ENCODE data around the gene EPAS1. TPM values are rescaled to one million over a fixed set of nuclear protein-coding genes. Genes with fewer than 3 reads are reported as not detected.

Gene EPAS1
- total and polyA plus RNA-seq, 4 donors: 26.2 to 193 (median 61.1) TPM

- no peak for DNase-seq (ENCODE audit: low spot score)
- WGBS: 25% methylated on average over 2 of the region's 2 CpGs
- H3K4me3 ChIP-seq (ENCODE audit: low read depth in 1 of 3, low read length in 3 of 3): no peak overlapping the region
- H3K27me3 ChIP-seq (ENCODE audit: control insufficient read depth in 4 of 4, insufficient read depth in 4 of 4, low read length in 3 of 4): no peaks in the 10 kb centered on the region
- peak overlapping the region; percentile 21 to 62 for H3K9ac ChIP-seq (ENCODE audit: low read depth in 1 of 2, low read length in 2 of 2)
- peaks cover 40 to 92% (median 67%) of the 10 kb centered on the region in 4 donors for H3K4me1 ChIP-seq (ENCODE audit: control insufficient read depth in 4 of 4, insufficient read depth in 4 of 4, low read length in 3 of 4)
- H3K9me3 ChIP-seq (ENCODE audit: control insufficient read depth in 4 of 4, low read length in 3 of 4): no peaks in the 10 kb centered on the region
- peak in 1 of 2 donors; percentile 16 for TF ChIP-seq RAD21 (IDR thresholded peaks at IDR 0.05)
- TF ChIP-seq JUND (IDR thresholded peaks at IDR 0.05): no peak
- TF ChIP-seq YY1 (IDR thresholded peaks at IDR 0.05): no peak
- TF ChIP-seq MAX (IDR thresholded peaks at IDR 0.05): no peak
- no peak for TF ChIP-seq TAF1 (conservative IDR thresholded peaks at IDR 0.05)
- TF ChIP-seq RXRA (IDR thresholded peaks at IDR 0.05): no peak
- no peak for TF ChIP-seq REST (IDR thresholded peaks at IDR 0.05)
- H3K27ac ChIP-seq (ENCODE audit: low read depth in 1 of 2, low read length in 2 of 2): peak overlapping the region; percentile 88 to 95
- H3K36me3 ChIP-seq (ENCODE audit: control insufficient read depth in 4 of 4, insufficient read depth in 3 of 4, low read depth in 1 of 4, low read length in 3 of 4): peaks cover 0 to 3% (median 0%) of the 10 kb centered on the region in 4 donors
Measured at GRCh38 chr2:46308081-46308480, 10.9 kb downstream of the EPAS1 start.

GRCh38 chr2:46308629-46309028 lies 11.4 kb downstream of the EPAS1 start:
- Histone ChIP-seq H3K36me3 (ENCODE audit: control insufficient read depth in 4 of 4, insufficient read depth in 3 of 4, low read depth in 1 of 4, low read length in 3 of 4) (peaks cover 0 to 3% (median 0%) of the 10 kb centered on the region in 4 donors), H3K27ac (ENCODE audit: low read depth in 1 of 2, low read length in 2 of 2) (peak overlapping the region; percentile 88 to 95), H3K4me1 (ENCODE audit: control insufficient read depth in 4 of 4, insufficient read depth in 4 of 4, low read length in 3 of 4) (peaks cover 41 to 90% (median 66%) of the 10 kb centered on the region in 4 donors), H3K4me3 (ENCODE audit: low read depth in 1 of 3, low read length in 3 of 3) (no peak overlapping the region), H3K9ac (ENCODE audit: low read depth in 1 of 2, low read length in 2 of 2) (no peak overlapping the region), H3K9me3 (ENCODE audit: control insufficient read depth in 4 of 4, low read length in 3 of 4) (no peaks in the 10 kb centered on the region), H3K27me3 (ENCODE audit: control insufficient read depth in 4 of 4, insufficient read depth in 4 of 4, low read length in 3 of 4) (no peaks in the 10 kb centered on the region)
- DNase-seq (ENCODE audit: low spot score): no peak
- 36% methylated on average over 3 of the region's 3 CpGs for WGBS
- peak in 1 of 2 donors; percentile 58 for TF ChIP-seq RXRA (IDR thresholded peaks at IDR 0.05)
- TF ChIP-seq MAX (IDR thresholded peaks at IDR 0.05): peak; percentile 30
- no peak for TF ChIP-seq CTCF (IDR thresholded peaks at IDR 0.05; ENCODE audit: low read depth, low read length, missing input control)
- peak; percentile 55 to 74 for TF ChIP-seq HNF4A (conservative IDR thresholded peaks at IDR 0.05)

All from liver (tissue), 9 donors.